ENCODE measurements around the gene CYSLTR1.
"Not testable (repeated sequence)": the region's sequence is repeated elsewhere in the genome, so short reads cannot be mapped to it uniquely, and the experiment has no call there.

The CYSLTR1 gene

DNA sequence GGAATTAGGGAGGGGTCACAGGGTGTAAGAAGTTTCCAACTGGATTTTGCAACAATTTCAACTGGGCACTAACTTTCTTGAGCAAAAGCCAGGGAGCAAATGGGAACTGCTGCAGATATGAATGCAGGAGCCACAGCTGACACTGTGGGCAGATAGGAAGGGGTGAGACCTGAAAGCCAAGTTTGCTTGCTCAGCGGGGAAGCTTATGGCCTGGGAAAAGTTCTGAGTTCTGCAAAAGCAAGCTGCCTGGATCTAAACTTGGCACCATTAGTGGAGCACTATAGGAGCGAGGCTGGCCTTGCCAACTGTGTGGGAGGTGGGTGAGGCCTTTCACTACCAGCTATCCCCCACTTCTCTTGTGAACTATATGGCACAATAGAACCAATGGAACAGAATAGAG lies 11.1 kb downstream of the CYSLTR1 start:
- no peak overlapping the region for H3K4me3 ChIP-seq (replicated peaks in 1 of 2; ENCODE audit: low read depth in 2 of 2, low read length in 2 of 2)
- DNase-seq (ENCODE audit: low read depth in 2 of 2), result no peak
- TF ChIP-seq, protein P1, sequence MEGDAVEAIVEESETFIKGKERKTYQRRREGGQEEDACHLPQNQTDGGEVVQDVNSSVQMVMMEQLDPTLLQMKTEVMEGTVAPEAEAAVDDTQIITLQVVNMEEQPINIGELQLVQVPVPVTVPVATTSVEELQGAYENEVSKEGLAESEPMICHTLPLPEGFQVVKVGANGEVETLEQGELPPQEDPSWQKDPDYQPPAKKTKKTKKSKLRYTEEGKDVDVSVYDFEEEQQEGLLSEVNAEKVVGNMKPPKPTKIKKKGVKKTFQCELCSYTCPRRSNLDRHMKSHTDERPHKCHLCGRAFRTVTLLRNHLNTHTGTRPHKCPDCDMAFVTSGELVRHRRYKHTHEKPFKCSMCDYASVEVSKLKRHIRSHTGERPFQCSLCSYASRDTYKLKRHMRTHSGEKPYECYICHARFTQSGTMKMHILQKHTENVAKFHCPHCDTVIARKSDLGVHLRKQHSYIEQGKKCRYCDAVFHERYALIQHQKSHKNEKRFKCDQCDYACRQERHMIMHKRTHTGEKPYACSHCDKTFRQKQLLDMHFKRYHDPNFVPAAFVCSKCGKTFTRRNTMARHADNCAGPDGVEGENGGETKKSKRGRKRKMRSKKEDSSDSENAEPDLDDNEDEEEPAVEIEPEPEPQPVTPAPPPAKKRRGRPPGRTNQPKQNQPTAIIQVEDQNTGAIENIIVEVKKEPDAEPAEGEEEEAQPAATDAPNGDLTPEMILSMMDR (IDR thresholded peaks at IDR 0.05; ENCODE audit: low read depth, low read length), result no peak

DNA sequence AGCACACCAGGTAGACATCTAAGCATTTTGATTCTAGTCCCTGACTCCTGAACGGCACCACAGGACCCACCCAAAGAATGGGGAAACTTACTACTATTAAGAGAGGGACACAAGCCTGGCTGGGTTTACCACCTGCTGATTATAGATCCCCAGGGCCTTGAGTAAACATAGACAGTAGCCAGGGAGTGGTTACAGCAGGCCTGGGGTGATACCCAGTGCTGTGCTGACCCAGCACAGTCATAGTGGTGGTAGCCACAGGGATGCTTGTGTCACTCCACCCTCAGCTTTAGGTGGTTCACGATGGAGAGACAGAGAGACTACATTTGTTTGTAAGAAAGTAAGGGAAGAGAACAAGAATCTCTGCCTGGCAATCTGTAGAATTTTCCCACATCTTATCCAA lies 11.7 kb downstream of the CYSLTR1 start:
- TF ChIP-seq, protein P1 (IDR thresholded peaks at IDR 0.05; ENCODE audit: low read depth, low read length), result no peak
- no peak overlapping the region for H3K4me3 ChIP-seq (replicated peaks in 1 of 2; ENCODE audit: low read depth in 2 of 2, low read length in 2 of 2)
- DNase-seq (ENCODE audit: low read depth in 2 of 2), result no peak

DNA sequence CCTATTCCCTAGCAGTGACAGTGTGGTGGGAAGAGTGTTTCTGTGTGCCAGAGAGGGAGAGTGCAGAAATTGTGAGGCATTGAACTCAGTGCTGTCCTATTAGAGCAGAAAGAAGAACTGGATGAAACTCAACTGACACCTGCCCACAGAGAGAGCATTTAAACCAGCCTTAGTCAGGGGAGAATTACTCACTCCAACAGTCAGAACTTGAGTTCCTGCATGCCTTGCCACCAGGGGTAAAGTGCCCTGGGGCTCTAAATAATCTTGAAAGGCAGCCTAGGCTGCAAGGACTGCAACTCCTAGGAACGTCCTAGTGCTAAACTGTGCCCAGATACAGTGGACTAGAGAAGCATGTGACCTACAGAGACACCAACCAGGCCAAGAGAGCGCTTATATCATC lies 12.8 kb downstream of the CYSLTR1 start:
- no peak overlapping the region for H3K4me3 ChIP-seq (replicated peaks in 1 of 2; ENCODE audit: low read depth in 2 of 2, low read length in 2 of 2)
- no peak for DNase-seq (ENCODE audit: low read depth in 2 of 2)
- TF ChIP-seq, protein P1 (IDR thresholded peaks at IDR 0.05; ENCODE audit: low read depth, low read length), result no peak

DNA sequence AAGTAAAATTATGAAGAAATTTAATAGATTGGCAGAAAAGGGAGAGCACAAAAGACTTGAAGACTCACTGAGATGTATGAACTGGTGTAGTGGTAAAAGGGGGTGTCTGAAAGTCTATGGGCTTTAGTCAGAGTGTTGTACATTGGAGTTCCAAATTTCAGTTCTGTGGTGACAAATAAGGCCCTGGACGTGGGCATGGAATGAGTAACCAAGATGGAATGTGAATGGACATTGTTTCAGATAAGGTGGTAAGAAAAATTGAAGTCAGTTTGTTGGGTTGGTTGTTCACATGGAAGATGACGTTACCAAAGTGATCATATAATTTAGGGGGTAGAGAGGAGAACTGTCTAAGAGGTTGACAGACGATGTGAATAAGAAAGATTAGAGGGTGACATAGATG lies 13.9 kb downstream of the CYSLTR1 start:
- H3K4me3 ChIP-seq (replicated peaks in 1 of 2; ENCODE audit: low read depth in 2 of 2, low read length in 2 of 2), result no peak overlapping the region
- TF ChIP-seq, protein P1 (IDR thresholded peaks at IDR 0.05; ENCODE audit: low read depth, low read length), result no peak
- no peak for DNase-seq (ENCODE audit: low read depth in 2 of 2)

DNA sequence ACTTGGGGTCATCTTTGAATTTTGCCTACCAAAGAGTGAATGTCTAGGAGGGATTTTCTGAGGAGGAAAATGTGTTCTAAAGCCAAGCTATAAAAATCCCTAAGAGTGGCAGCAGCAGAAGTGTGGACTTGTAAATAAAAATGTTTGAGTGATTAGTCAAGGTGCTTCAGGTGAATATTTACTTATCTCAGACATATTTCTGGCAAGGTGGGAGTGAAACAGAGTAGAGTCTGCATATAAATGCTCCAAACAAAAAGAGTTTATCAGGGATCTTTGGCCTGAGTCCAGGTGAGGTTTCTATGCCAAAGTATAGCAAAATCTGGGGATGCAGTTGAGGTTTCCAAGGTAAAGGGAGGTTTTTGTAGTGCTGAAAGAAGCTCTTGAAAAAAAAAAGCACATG lies 19.7 kb downstream of the CYSLTR1 start:
- no peak overlapping the region for H3K4me3 ChIP-seq (replicated peaks in 1 of 2; ENCODE audit: low read depth in 2 of 2, low read length in 2 of 2)
- TF ChIP-seq, protein P1 (IDR thresholded peaks at IDR 0.05; ENCODE audit: low read depth, low read length), result no peak
- no peak for DNase-seq (ENCODE audit: low read depth in 2 of 2)

DNA sequence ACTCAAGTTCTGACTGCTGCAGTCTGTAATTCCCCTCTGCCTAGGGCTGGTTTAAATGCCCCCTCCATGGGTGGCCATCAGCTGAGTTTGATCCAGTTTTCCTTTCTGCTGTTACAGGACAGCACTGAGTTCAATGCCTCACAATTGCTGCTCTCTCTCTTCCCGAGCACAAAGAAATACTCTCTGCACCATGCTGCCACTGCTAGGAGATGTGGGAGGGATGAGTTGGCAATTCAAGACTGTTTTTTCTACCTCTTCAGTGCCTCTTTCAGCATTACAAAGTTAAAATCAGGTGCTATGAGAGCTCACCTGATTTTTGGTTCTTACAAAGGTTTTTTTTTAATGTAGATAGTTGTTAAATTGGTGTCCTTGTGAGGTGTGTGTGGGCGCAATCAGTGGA lies 24.3 kb downstream of the CYSLTR1 start:
- TF ChIP-seq, protein P1 (IDR thresholded peaks at IDR 0.05; ENCODE audit: low read depth, low read length), result no peak
- no peak for DNase-seq (ENCODE audit: low read depth in 2 of 2)
- no peak overlapping the region for H3K4me3 ChIP-seq (replicated peaks in 1 of 2; ENCODE audit: low read depth in 2 of 2, low read length in 2 of 2)

DNA sequence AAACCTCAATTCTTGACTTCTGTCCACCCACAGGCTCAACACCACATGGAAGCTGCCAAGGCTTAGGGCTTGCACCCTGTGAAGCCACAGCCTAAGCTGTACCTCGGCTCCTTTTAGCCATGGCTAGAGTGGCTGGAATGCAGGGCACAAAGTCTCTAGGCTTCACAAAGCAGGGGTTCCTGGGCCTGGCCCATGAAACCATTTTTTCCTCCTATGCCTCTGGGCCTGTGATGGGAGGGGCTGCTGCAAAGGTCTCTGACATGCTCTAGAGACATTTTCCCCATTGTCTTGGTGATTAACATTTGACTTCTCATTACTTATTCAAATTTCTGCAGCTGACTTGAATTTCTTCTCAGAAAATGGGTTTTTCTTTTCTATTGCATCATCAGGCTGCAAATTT lies 26.5 kb downstream of the CYSLTR1 start:
- not testable (repeated sequence) for DNase-seq (ENCODE audit: low read depth in 2 of 2); H3K4me3 ChIP-seq (replicated peaks in 1 of 2; ENCODE audit: low read depth in 2 of 2, low read length in 2 of 2)
